Caco-2 (cell line): ENCODE measurements around the gene SPATA19. TPM values are rescaled to one million over a fixed set of nuclear protein-coding genes. Genes with fewer than 3 reads are reported as not detected.

Experiments used
- BruUV-seq: library from RNA; stranded (reverse); fragments of 400-500 nt; replicated peaks from 2 replicates; lab custom pipeline; 2021; lab: Mats Ljungman, UMichigan
- CTCF ChIA-PET: fragments of 300-600 bp; sonication (Branson Sonifier 250); formaldehyde crosslinking; loops from one replicate; lab custom pipeline; 2022; ENCODE audit warnings: antibody characterized with exemption; lab: Charles Lee
- POLR2A ChIA-PET: fragments of 300-600 bp; sonication (Branson Sonifier 250); formaldehyde crosslinking; loops from one replicate; lab custom pipeline; 2022; ENCODE audit warnings: antibody characterized with exemption; lab: Charles Lee
- DNase-seq, 2 experiments: peaks; one replicate each; pipeline versions ENCODE4 v3.0.0 to v3.0.0-alpha.2; 2020 to 2022
- H3K27me3 ChIP-seq: replicated peaks from 2 replicates; pipeline ENCODE4 v1.6.0; 2011; ENCODE audit warnings: low read length; ENCODE audit not compliant: control insufficient read depth, insufficient read depth
- H3K36me3 ChIP-seq: 2 replicates; pipeline ENCODE4 v1.5.1; 2011; ENCODE audit warnings: low read length; ENCODE audit not compliant: control insufficient read depth, insufficient read depth
- H3K4me1 ChIP-seq: fragments of 250-450 bp; sonication (Bioruptor Pico); 2 replicates; pipeline ENCODE4 v1.5.1; 2020; ENCODE audit warnings: mild to moderate bottlenecking
- H3K4me3 ChIP-seq: 2 replicates; pipeline ENCODE4 v1.5.1; 2011; ENCODE audit warnings: low read depth, mild to moderate bottlenecking, control low read depth, low read length
- H3K9me3 ChIP-seq: fragments of 250-450 bp; sonication (Bioruptor Pico); 2 replicates; pipeline ENCODE4 v1.5.1; 2020; ENCODE audit warnings: mild to moderate bottlenecking, moderate library complexity
- H3K27ac Mint-ChIP-seq: one replicate; pipeline ENCODE4 v1.8.0; 2022; ENCODE audit warnings: mixed read lengths; ENCODE audit not compliant: unreplicated experiment
- H3K27me3 Mint-ChIP-seq: one replicate; pipeline ENCODE4 v1.8.0; 2022; ENCODE audit warnings: mixed read lengths; ENCODE audit not compliant: insufficient read depth, unreplicated experiment
- H3K36me3 Mint-ChIP-seq: one replicate; pipeline ENCODE4 v1.8.0; 2022; ENCODE audit warnings: mild to moderate bottlenecking, mixed read lengths; ENCODE audit not compliant: insufficient read depth, unreplicated experiment
- H3K4me1 Mint-ChIP-seq: one replicate; pipeline ENCODE4 v1.8.0; 2022; ENCODE audit warnings: low read depth, mixed read lengths; ENCODE audit not compliant: unreplicated experiment
- H3K4me3 Mint-ChIP-seq: one replicate; pipeline ENCODE4 v1.8.0; 2022; ENCODE audit warnings: mild to moderate bottlenecking, moderate library complexity, mixed read lengths; ENCODE audit not compliant: unreplicated experiment
- H3K9me3 Mint-ChIP-seq: one replicate; pipeline ENCODE4 v1.8.0; 2022; ENCODE audit warnings: mixed read lengths; ENCODE audit not compliant: unreplicated experiment
- CTCF ChIP-seq, 2 experiments: fragments of 200-600 bp in 1 of 2; IDR thresholded peaks; 1 replicate in 1 of 2; 2 replicates in 1 of 2; pipeline versions ENCODE4 v1.5.1 to v1.8.0; 2011 to 2022; ENCODE audit warnings: antibody characterized with exemption in 1 of 2, control low read depth in 1 of 2, inconsistent platforms in 1 of 2, low read depth in 1 of 2, low read length in 1 of 2, mild to moderate bottlenecking in 1 of 2, moderate library complexity in 1 of 2; ENCODE audit not compliant: insufficient read depth in 1 of 2, severe bottlenecking in 1 of 2, unreplicated experiment in 1 of 2
- intact Hi-C: fragments of 100-400 bp; cut with micrococcal nuclease; formaldehyde crosslinking; loops from one replicate; pipeline ENCODE4 v1.10.0; 2022; ENCODE audit not compliant: unreplicated experiment
- total RNA-seq: library from RNA; stranded (reverse); gene quantifications from 2 replicates; pipeline ENCODE4 v1.2.3, GENCODE V29; 2022

SPATA19 gene
- total RNA-seq, 1 experiment from 2014 or later: not detected

- BruUV-seq: no TSS peak
- ChIA-PET POLR2A (no interaction called here), CTCF (no interaction called here)
- intact Hi-C loops: no loop called here
- DNase-seq: no peak
- Histone ChIP-seq H3K4me1 (no peaks in the 10 kb centered on the region), H3K36me3 (no peaks in the 10 kb centered on the region), H3K9me3 (no peaks in the 10 kb centered on the region), H3K4me3 (no peak overlapping the region), H3K27me3 (no peaks in the 10 kb centered on the region)
- Mint-ChIP-seq H3K4me1 (no peaks in the 10 kb centered on the region), H3K27ac (no peak overlapping the region), H3K27me3 (peaks cover 22% of the 10 kb centered on the region), H3K4me3 (no peak overlapping the region), H3K9me3 (peaks cover 9% of the 10 kb centered on the region), H3K36me3 (no peaks in the 10 kb centered on the region)
- no peak for TF ChIP-seq CTCF (IDR thresholded peaks at IDR 0.05; ENCODE audit: insufficient read depth in 1 of 2, low read depth in 1 of 2, low read length in 1 of 2, severe bottlenecking in 1 of 2, unreplicated experiment in 1 of 2)
Measured at GRCh38 chr11:133825666-133826065, 19.6 kb downstream of the SPATA19 start.

GRCh38 chr11:133825156-133825555, 20.2 kb downstream of the SPATA19 start:
- no peak overlapping the region for H3K27ac Mint-ChIP-seq
- DNase-seq: no peak
- Histone ChIP-seq H3K9me3 (no peaks in the 10 kb centered on the region), H3K36me3 (no peaks in the 10 kb centered on the region), H3K4me3 (no peak overlapping the region), H3K4me1 (no peaks in the 10 kb centered on the region), H3K27me3 (no peaks in the 10 kb centered on the region)
- no peaks in the 10 kb centered on the region for H3K36me3 Mint-ChIP-seq
- H3K4me3 Mint-ChIP-seq: no peak overlapping the region
- no peaks in the 10 kb centered on the region for H3K4me1 Mint-ChIP-seq
- peaks cover 22% of the 10 kb centered on the region for H3K27me3 Mint-ChIP-seq
- ChIA-PET CTCF (no interaction called here), POLR2A (no interaction called here)
- peaks cover 9% of the 10 kb centered on the region for H3K9me3 Mint-ChIP-seq
- no TSS peak for BruUV-seq
- TF ChIP-seq CTCF (IDR thresholded peaks at IDR 0.05; ENCODE audit: insufficient read depth in 1 of 2, low read depth in 1 of 2, low read length in 1 of 2, severe bottlenecking in 1 of 2, unreplicated experiment in 1 of 2): no peak
- intact Hi-C loops: no loop called here

GRCh38 chr11:133824593-133824992, 20.7 kb downstream of the SPATA19 start:
- Mint-ChIP-seq H3K4me1 (no peaks in the 10 kb centered on the region), H3K4me3 (no peak overlapping the region), H3K36me3 (no peaks in the 10 kb centered on the region), H3K27me3 (peaks cover 22% of the 10 kb centered on the region), H3K27ac (no peak overlapping the region), H3K9me3 (peaks cover 9% of the 10 kb centered on the region)
- TF ChIP-seq CTCF (IDR thresholded peaks at IDR 0.05; ENCODE audit: insufficient read depth in 1 of 2, low read depth in 1 of 2, low read length in 1 of 2, severe bottlenecking in 1 of 2, unreplicated experiment in 1 of 2): no peak
- no peaks in the 10 kb centered on the region for H3K36me3 ChIP-seq
- no peak overlapping the region for H3K4me3 ChIP-seq
- H3K4me1 ChIP-seq: no peaks in the 10 kb centered on the region
- DNase-seq: no peak
- no peaks in the 10 kb centered on the region for H3K9me3 ChIP-seq
- ChIA-PET POLR2A (no interaction called here), CTCF (no interaction called here)
- intact Hi-C loops: loop anchor here (5.0 kb wide), 1 partner anchor 322 kb away; no protein-coding TSS in a partner anchor
- BruUV-seq: no TSS peak
- H3K27me3 ChIP-seq: no peaks in the 10 kb centered on the region
